CD14-positive monocyte (primary cell): ENCODE measurements around the gene KCNN2. TPM values are rescaled to one million over a fixed set of nuclear protein-coding genes. Genes with fewer than 3 reads are reported as not detected.

ENCODE experiments used
- DNase-seq, 3 donors: peaks; one replicate each; pipeline ENCODE4 v3.0.0-alpha.2; 2011 to 2022
- H2AFZ ChIP-seq: 2 replicates; pipeline ENCODE4 v1.6.0; 2012; ENCODE audit warnings: mild to moderate bottlenecking, low read depth, low read length, inconsistent platforms; ENCODE audit not compliant: insufficient read depth, poor library complexity, severe bottlenecking
- H3K27ac ChIP-seq, 2 donors: 1 replicate in 1 of 2; 2 replicates in 1 of 2; pipeline ENCODE4 v1.5.1; 2012 to 2013; ENCODE audit warnings: low read length in 2 of 2, control low read depth in 1 of 2, inconsistent platforms in 1 of 2, low read depth in 1 of 2, mild to moderate bottlenecking in 1 of 2
- H3K27me3 ChIP-seq, 2 donors: one replicate each; pipeline versions ENCODE4 v1.6.0 to v1.6.1; 2011 to 2013; ENCODE audit warnings: low read length in 2 of 2; ENCODE audit not compliant: control insufficient read depth in 2 of 2, insufficient read depth in 2 of 2
- H3K36me3 ChIP-seq, 2 donors: replicated peaks in 1 of 2; 1 replicate in 1 of 2; 2 replicates in 1 of 2; pipeline versions ENCODE4 v1.5.1 to v1.6.1; 2012 to 2013; ENCODE audit warnings: low read length in 2 of 2, control low read depth in 1 of 2, inconsistent platforms in 1 of 2, mild to moderate bottlenecking in 1 of 2; ENCODE audit not compliant: insufficient read depth in 2 of 2, control insufficient read depth in 1 of 2
- H3K4me1 ChIP-seq, 2 donors: 1 replicate in 1 of 2; 2 replicates in 1 of 2; pipeline versions ENCODE4 v1.5.1 to v1.6.1; 2012 to 2013; ENCODE audit warnings: low read length in 2 of 2, control low read depth in 1 of 2, inconsistent platforms in 1 of 2, mild to moderate bottlenecking in 1 of 2, moderate library complexity in 1 of 2; ENCODE audit not compliant: insufficient read depth in 2 of 2, control insufficient read depth in 1 of 2
- H3K4me2 ChIP-seq: replicated peaks from 2 replicates; pipeline ENCODE3; 2012; ENCODE audit warnings: low read length, moderate library complexity, mild to moderate bottlenecking; ENCODE audit not compliant: poor library complexity, severe bottlenecking; ENCODE audit errors: extremely low read depth
- H3K4me3 ChIP-seq, 3 experiments: fragments of 200-600 bp in 1 of 3; sonication (generic) in 1 of 3; replicated peaks in 1 of 3; 1 replicate in 2 of 3; 2 replicates in 1 of 3; pipeline ENCODE4 v1.5.1; 2011 to 2013; ENCODE audit warnings: low read length in 3 of 3, mild to moderate bottlenecking in 3 of 3, control low read depth in 2 of 3, low read depth in 2 of 3, inconsistent platforms in 1 of 3, moderate library complexity in 1 of 3
- H3K79me2 ChIP-seq: 2 replicates; pipeline ENCODE4 v1.6.0; 2012; ENCODE audit warnings: mild to moderate bottlenecking, control low read depth, inconsistent platforms, low read length, moderate library complexity; ENCODE audit not compliant: insufficient read depth
- H3K9ac ChIP-seq: 2 replicates; pipeline ENCODE4 v1.6.0; 2017; ENCODE audit warnings: low read length, mild to moderate bottlenecking; ENCODE audit not compliant: insufficient read depth, poor library complexity, severe bottlenecking
- H3K9me3 ChIP-seq, 2 donors: replicated peaks in 1 of 2; 1 replicate in 1 of 2; 2 replicates in 1 of 2; pipeline versions ENCODE4 v1.5.1 to v1.6.1; 2012 to 2013; ENCODE audit warnings: low read length in 2 of 2, control low read depth in 1 of 2; ENCODE audit not compliant: control insufficient read depth in 1 of 2, insufficient read depth in 1 of 2
- H4K20me1 ChIP-seq: 2 replicates; pipeline ENCODE4 v1.6.0; 2012; ENCODE audit warnings: mild to moderate bottlenecking, low read length, control low read depth, moderate library complexity; ENCODE audit not compliant: insufficient read depth
- H3K27ac Mint-ChIP-seq, 7 donors: one replicate each; pipeline ENCODE4 v1.8.0; 2020; ENCODE audit warnings: mild to moderate bottlenecking in 7 of 7, mixed read lengths in 7 of 7, moderate library complexity in 6 of 7, inconsistent platforms in 2 of 7
- H3K27me3 Mint-ChIP-seq, 3 donors: one replicate each; pipeline ENCODE4 v1.8.0; 2021 to 2022; ENCODE audit warnings: low read depth in 3 of 3, mild to moderate bottlenecking in 3 of 3, mixed read lengths in 3 of 3, moderate library complexity in 3 of 3, inconsistent platforms in 1 of 3
- H3K36me3 Mint-ChIP-seq, 2 donors: one replicate each; pipeline ENCODE4 v1.8.0; 2020; ENCODE audit warnings: mixed read lengths in 2 of 2, inconsistent platforms in 1 of 2, mild to moderate bottlenecking in 1 of 2
- H3K4me1 Mint-ChIP-seq: one replicate; pipeline ENCODE4 v1.8.0; 2020; ENCODE audit warnings: mild to moderate bottlenecking, mixed read lengths
- H3K4me3 Mint-ChIP-seq, 2 donors: one replicate each; pipeline ENCODE4 v1.8.0; 2020; ENCODE audit warnings: mild to moderate bottlenecking in 2 of 2, mixed read lengths in 2 of 2, moderate library complexity in 1 of 2
- H3K9me3 Mint-ChIP-seq, 7 donors: one replicate each; pipeline ENCODE4 v1.8.0; 2020 to 2022; ENCODE audit warnings: mixed read lengths in 7 of 7, mild to moderate bottlenecking in 6 of 7, moderate library complexity in 6 of 7, inconsistent platforms in 2 of 7
- CTCF ChIP-seq: fragments of 200-600 bp; IDR thresholded peaks from one replicate; pipeline ENCODE4 v1.8.0; 2022; ENCODE audit warnings: antibody characterized with exemption, mild to moderate bottlenecking
- WGBS: methylation state at CpG from one replicate; pipeline ENCODE4 v1.1.5; 2013; ENCODE audit warnings: missing lambda C conversion rate; ENCODE audit not compliant: insufficient coverage; 5-methylcytosine and 5-hydroxymethylcytosine counted together
- intact Hi-C, 2 donors: fragments of 100-400 bp; cut with micrococcal nuclease; formaldehyde crosslinking; loops; one replicate each; pipeline versions ENCODE4 v1.15.0 to v1.15.1; 2023
- polyA plus RNA-seq, 3 donors: library from polyadenylated mRNA; depleted of rRNA in 1 of 3; unstranded in 2 of 3; stranded (reverse) in 1 of 3; fragments of 300-500 nt in 2 of 3; fragments of >200 nt in 1 of 3; fragmentation: Illumina TruSeq in 2 of 3; gene quantifications; 1 replicate in 2 of 3; 2 replicates in 1 of 3; pipeline ENCODE4 v1.2.3, GENCODE V29; 2012 to 2021

The KCNN2 gene
- polyA plus RNA-seq, 3 donors: not detected

- H3K4me3 Mint-ChIP-seq: peak overlapping the region in 1 of 2 donors; percentile 62
- intact Hi-C loops: no loop called here
- DNase-seq: no peak
- H3K27me3 ChIP-seq: no peaks in the 10 kb centered on the region
- H3K27ac ChIP-seq: no peak overlapping the region
- H2AFZ ChIP-seq: no peak overlapping the region
- no peaks in the 10 kb centered on the region for H3K36me3 ChIP-seq
- H3K4me3 ChIP-seq: no peak overlapping the region
- peaks cover 7% of the 10 kb centered on the region for H3K4me1 Mint-ChIP-seq
- no peaks in the 10 kb centered on the region for H3K79me2 ChIP-seq
- TF ChIP-seq CTCF: no peak
- no peaks in the 10 kb centered on the region for H4K20me1 ChIP-seq
- H3K36me3 Mint-ChIP-seq: no peaks in the 10 kb centered on the region
- peaks cover 0 to 5% of the 10 kb centered on the region in 2 donors for H3K4me1 ChIP-seq
- WGBS: no CpG with 5 or more reads among the region's 1 CpG
- H3K9me3 ChIP-seq: no peaks in the 10 kb centered on the region
- no peak overlapping the region for H3K27ac Mint-ChIP-seq
- no peaks in the 10 kb centered on the region for H3K9me3 Mint-ChIP-seq
- no peak overlapping the region for H3K9ac ChIP-seq
- peaks cover 0 to 3% (median 0%) of the 10 kb centered on the region in 3 donors for H3K27me3 Mint-ChIP-seq
- H3K4me2 ChIP-seq: peak overlapping the region; percentile 4
Observed at GRCh38 chr5:114419067-114419388, 57.2 kb downstream of the KCNN2 start.

GRCh38 chr5:114419959-114420358 lies 58.1 kb downstream of the KCNN2 start:
- no peaks in the 10 kb centered on the region for H3K36me3 ChIP-seq
- H2AFZ ChIP-seq: no peak overlapping the region
- Mint-ChIP-seq H3K4me1 (peaks cover 7% of the 10 kb centered on the region), H3K27ac (no peak overlapping the region), H3K27me3 (peaks cover 0 to 3% (median 0%) of the 10 kb centered on the region in 3 donors), H3K9me3 (no peaks in the 10 kb centered on the region), H3K4me3 (no peak overlapping the region), H3K36me3 (no peaks in the 10 kb centered on the region)
- intact Hi-C loops: no loop called here
- H3K4me3 ChIP-seq: no peak overlapping the region
- H3K27me3 ChIP-seq: no peaks in the 10 kb centered on the region
- H3K4me1 ChIP-seq: peaks cover 0 to 5% of the 10 kb centered on the region in 2 donors
- H3K9me3 ChIP-seq: no peaks in the 10 kb centered on the region
- no peaks in the 10 kb centered on the region for H3K79me2 ChIP-seq
- DNase-seq: no peak
- no peak overlapping the region for H3K9ac ChIP-seq
- TF ChIP-seq CTCF: no peak
- H3K4me2 ChIP-seq: no peak overlapping the region
- no peak overlapping the region for H3K27ac ChIP-seq
- no peaks in the 10 kb centered on the region for H4K20me1 ChIP-seq
